Middle frontal gyrus (tissue), 1 donor: ENCODE data around the gene FAM168B.

Experiments used
- DNase-seq: peaks from one replicate; pipeline ENCODE4 v3.0.0-alpha.2; 2015; ENCODE audit warnings: low spot score; ENCODE audit errors: extremely low spot score

The FAM168B gene

GRCh38 chr2:131040661-131041401 lies 52.4 kb downstream of the FAM168B start:
- no peak for DNase-seq

GRCh38 chr2:131039908-131040660 lies 53.2 kb downstream of the FAM168B start:
- DNase-seq = no peak

GRCh38 chr2:131039535-131039907 lies 53.7 kb downstream of the FAM168B start:
- DNase-seq = no peak

GRCh38 chr2:131039101-131039440 lies 54.2 kb downstream of the FAM168B start:
- DNase-seq = no peak

- DNase-seq = no peak
These were observed 54.8 kb downstream of the FAM168B start for GRCh38 chr2:131038258-131039100.

GRCh38 chr2:131037398-131038257 lies 55.6 kb downstream of the FAM168B start:
- DNase-seq = no peak

- no peak for DNase-seq
These were observed 56.4 kb downstream of the FAM168B start for GRCh38 chr2:131036696-131037397.

- no peak for DNase-seq
These were observed 57.0 kb downstream of the FAM168B start for GRCh38 chr2:131036269-131036668.

- no peak for DNase-seq
These were observed 57.4 kb downstream of the FAM168B start for GRCh38 chr2:131035826-131036231.

- no peak for DNase-seq
These were observed 58.0 kb downstream of the FAM168B start for GRCh38 chr2:131035112-131035825.

- DNase-seq = no peak
These were observed 58.9 kb downstream of the FAM168B start for GRCh38 chr2:131034122-131035051.

GRCh38 chr2:131033786-131034121 lies 59.5 kb downstream of the FAM168B start:
- no peak for DNase-seq

GRCh38 chr2:131032393-131032836 lies 60.8 kb downstream of the FAM168B start:
- DNase-seq = no peak

GRCh38 chr2:131031875-131032274 lies 61.4 kb downstream of the FAM168B start:
- DNase-seq = no peak

GRCh38 chr2:131031431-131031841 lies 61.8 kb downstream of the FAM168B start:
- no peak for DNase-seq

- DNase-seq = no peak
These were observed 62.7 kb downstream of the FAM168B start for GRCh38 chr2:131030478-131030971.

- no peak for DNase-seq
These were observed 63.4 kb downstream of the FAM168B start for GRCh38 chr2:131029812-131030211.
